Measurements from ENCODE around the gene SLC6A9. TPM values are rescaled to one million over a fixed set of nuclear protein-coding genes. Genes with fewer than 3 reads are reported as not detected.

Gene SLC6A9
- total RNA-seq, 1 donor from 2014 or later, result 1.8 TPM

DNA sequence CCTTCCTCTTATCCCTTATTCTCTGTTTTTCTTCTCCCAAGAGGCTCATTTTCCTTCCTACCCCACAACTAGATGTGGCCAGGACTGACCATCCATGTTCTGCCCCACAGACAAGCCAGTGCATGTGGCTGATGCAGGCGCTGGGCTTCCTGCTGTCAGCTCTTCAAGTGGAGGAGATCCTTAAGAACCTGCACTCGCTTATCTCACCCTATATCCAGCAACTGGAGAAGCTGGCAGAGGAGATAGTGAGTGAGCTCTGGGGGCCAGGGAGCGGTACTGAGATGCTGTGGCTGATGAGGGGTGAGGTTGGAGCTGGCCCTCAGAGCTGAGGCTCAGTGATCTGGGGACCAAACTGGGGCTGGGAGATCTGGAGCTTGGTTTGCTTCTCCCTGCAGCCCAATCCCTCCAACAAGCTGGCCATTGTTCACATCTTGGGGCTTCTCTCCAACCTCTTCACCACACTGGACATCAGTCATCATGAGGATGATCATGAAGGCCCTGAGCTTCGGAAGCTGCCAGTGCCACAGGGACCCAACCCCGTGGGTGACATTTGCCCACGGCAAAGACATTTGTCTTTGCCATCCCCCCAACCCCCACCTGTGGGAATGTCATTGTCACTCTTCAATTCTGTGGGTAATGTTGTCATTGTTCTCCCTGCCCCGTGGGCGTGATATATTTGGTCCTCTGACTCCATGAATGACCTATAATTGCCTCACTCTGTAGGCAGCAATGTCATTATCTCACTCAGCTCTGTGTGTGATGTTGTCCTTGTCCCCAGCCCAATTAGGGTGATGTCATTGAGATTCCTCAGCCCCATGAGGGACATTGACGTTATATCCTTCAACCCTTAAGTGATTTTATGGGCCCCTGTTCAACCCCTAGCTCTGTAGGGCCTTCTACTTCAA lies 72.7 kb downstream of the SLC6A9 start:
- DNase-seq (ENCODE audit: low spot score), result no peak
- intact Hi-C loops (cut with DNase I), result no loop called here

DNA sequence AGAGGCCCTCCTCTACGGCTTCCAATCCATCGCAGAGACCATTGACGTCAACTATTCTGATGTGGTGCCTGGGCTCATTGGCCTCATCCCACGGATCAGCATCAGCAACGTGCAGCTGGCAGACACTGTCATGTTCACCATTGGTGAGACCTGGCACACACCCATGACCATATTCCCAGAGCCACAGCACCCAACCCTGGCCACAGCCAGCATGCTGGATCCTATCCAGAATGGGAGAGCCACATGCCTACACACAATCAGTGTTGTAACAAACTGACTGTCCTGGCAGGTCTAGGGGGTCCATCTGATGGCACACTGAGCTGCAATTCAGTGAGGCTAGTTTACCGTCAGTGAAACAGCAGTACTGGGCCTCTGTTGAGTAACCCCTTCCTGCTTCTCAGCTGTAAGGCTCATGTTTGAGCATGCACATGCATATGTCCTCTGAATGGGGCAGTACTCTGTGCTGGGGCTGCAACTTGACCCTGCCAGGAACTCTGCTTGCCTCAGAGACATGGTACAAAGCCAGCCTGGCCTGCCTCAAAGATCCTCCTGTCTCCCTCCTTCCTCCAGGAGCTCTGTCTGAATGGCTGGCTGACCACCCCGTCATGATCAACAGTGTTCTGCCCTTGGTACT lies 73.7 kb downstream of the SLC6A9 start:
- no peak for DNase-seq (ENCODE audit: low spot score)
- intact Hi-C loops (cut with DNase I), result no loop called here

DNA sequence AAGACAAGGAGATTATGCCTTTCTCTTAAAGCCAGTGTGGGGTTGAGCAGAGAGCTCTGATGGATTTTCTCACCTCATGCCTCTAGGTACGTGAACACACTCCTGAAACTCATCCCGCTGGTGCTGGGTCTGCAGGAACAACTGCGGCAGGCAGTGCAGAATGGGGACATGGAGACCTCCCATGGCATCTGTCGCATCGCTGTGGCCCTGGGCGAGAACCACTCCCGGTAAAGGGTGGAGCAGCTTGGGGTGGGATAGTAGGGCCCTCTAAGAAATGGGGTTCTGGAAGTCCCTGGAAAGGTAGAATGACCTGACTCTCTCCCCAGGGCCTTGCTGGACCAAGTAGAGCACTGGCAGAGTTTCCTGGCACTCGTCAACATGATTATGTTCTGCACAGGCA lies 75.0 kb downstream of the SLC6A9 start:
- intact Hi-C loops (cut with DNase I), result no loop called here
- DNase-seq (ENCODE audit: low spot score), result no peak

DNA sequence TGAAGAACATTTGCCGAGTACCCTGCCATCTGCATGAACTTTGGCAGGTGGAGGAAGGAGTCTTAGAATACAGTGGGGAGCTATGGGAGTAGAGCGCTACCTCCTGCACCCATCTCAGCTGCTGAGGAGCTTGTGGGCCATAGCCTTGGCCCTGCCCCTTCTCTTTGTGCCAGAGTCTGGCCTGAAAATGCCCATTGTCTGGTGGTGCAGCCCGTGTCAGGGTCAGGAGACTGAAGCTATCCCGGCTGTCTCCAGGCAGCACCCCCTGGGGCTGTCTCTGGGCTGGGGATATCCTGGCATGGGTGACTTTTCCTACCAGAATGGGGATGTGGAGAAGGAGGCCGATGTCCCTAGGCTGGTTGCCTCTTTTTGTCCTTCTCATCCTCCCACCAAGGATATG lies 77.2 kb downstream of the SLC6A9 start:
- DNase-seq (ENCODE audit: low spot score), result no peak
- intact Hi-C loops (cut with DNase I), result no loop called here

DNA sequence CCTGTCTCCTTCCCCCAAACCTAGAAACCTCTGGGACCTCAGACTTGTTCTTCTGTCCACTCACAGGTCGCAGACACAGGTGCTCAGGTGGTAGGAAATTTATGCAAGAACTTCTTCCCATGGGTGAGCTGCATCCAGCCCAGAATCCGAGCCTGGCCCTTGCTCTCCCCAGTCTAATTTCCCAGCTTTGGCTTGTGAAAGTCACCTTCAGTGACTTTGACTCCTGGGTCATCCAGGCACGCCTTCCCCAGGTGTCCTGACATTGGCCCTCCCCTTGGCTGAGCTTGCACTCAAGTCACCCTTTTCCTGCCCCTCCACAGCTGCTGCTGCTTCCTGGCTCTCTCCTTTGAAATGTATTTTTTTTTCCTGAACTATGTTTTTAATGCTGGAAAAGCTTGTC lies 77.9 kb downstream of the SLC6A9 start:
- intact Hi-C loops (cut with DNase I), result no loop called here
- no peak for DNase-seq (ENCODE audit: low spot score)

DNA sequence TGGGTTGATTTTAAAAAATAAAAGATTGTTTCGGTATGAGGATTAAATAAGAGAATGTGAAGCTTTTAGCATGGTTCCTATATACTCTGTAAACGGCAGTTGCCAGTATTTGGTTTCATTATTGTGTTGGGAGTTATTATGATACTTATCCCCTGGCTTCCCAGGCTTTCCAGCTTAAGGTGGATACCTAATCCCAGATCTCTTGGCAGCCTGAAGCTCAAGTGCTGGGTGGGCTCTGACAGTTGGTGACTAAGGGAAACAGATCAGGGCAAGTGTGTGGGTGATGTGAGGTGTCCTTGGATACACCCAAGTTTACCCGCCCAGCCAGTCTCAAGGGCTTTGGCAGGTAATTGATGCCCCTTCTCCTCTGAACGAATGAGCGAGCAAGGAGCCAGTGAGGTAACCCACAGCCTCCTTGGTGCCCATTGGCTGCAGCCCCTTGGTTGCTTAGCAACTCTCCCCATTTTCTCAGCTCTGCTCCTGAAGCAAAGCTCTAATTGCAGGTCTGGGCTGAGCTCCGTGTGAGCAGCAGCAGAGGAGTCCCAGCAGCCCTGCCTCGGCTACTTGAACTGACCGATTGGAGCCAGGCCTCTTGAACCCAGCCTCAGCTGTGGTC lies 78.4 kb downstream of the SLC6A9 start:
- intact Hi-C loops (cut with DNase I), result no loop called here
- DNase-seq (ENCODE audit: low spot score), result no peak

DNA sequence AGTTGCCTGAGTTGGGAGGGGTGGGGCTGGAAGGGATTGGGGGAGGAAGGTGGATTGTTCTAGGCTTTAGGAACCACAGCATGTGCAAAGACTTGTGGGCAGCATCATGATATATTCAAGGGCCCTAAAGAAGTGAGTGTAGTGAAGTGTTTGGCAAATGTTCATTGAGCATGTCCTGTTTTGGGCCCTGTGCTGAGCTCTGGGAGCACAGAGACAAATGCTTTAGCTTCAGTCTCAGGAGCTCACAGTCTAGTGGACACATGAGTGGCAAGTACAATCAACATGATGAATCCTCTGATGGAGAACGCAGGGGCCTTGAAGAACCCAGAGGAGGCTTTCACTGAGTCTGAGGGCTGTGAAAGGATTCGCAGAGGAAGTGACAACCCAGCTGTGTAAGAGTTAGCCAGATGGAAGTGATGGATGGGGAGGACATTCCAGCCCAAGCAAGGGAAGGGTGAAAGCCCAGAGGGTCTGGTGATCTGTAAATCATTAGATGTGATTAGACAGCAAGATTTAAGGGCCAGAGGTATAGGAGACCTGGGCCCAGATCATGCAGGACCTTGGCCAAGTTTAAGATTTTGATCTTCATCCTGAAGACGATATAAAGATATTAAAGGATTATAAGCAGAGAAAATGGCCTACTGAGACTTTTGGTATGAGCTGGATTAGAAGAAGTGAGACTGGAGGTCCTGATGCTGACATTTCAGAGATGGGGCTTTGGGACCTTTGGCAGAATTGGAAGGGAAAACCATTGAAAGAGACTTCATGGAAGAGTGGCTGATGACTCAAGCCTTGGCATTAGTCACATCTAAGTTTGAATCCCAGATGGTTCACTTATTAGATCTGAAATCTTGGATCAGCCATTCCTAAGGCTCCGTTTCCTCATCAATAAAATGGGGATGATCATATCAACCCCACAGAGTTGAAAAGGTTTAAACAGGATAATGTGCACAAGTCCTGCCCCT lies 80.0 kb downstream of the SLC6A9 start:
- intact Hi-C loops (cut with DNase I), result no loop called here

DNA sequence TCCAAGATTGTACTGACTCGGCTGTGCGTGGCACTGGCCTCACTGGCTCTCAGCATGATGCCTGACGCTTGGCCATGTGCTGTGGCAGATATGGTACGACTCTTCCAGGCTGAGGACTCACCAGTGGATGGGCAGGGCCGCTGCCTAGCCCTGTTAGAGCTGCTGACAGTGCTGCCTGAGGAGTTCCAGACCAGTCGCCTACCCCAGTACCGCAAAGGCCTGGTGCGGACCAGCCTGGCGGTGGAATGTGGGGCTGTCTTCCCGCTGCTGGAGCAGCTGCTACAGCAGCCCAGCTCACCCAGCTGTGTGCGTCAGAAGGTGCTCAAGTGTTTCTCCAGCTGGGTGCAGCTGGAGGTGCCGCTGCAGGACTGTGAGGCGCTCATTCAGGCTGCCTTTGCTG lies 81.6 kb downstream of the SLC6A9 start:
- no peak for DNase-seq (ENCODE audit: low spot score)

More for the DNA sequence above, 80.0 kb downstream of the SLC6A9 start:
- no peak for DNase-seq (ENCODE audit: low spot score)

DNA sequence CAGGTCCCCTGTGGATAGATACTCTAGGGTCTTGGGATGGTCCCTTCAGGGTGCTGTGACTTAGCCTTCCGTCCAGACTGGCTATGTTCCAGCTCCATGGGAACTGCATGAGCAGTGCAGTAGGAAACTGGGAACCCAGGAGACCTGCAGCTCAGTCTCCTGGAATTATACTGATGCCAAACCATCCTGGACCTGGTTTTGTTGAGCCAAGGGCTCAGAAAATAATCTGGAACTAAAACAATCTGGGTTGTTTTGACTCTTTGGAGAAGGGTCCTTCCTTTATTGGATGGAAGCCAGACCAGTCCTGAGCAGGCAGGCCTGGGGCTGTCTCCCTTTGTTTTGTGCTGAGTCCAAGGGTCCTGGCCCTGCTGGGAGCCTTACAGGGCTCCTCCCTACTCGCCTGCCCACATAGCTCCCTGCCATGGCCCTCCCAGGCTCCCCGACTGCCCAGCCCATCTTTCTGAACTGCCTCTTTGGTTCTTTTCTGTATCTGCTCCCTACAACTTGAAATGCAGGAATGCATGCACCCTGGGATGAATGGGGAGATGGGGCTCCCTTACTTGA lies 83.3 kb downstream of the SLC6A9 start:
- DNase-seq (ENCODE audit: low spot score), result no peak
- intact Hi-C loops (cut with DNase I), result loop anchor here (5.0 kb wide), 2 partner anchors 84 to 241 kb away; partner anchors contain the start of genes SLC6A9 and ST3GAL3

More for the DNA sequence above, 81.6 kb downstream of the SLC6A9 start:
- intact Hi-C loops (cut with DNase I), result loop anchor here (5.0 kb wide), 2 partner anchors 83 to 242 kb away; partner anchors contain the start of genes SLC6A9 and ST3GAL3

DNA sequence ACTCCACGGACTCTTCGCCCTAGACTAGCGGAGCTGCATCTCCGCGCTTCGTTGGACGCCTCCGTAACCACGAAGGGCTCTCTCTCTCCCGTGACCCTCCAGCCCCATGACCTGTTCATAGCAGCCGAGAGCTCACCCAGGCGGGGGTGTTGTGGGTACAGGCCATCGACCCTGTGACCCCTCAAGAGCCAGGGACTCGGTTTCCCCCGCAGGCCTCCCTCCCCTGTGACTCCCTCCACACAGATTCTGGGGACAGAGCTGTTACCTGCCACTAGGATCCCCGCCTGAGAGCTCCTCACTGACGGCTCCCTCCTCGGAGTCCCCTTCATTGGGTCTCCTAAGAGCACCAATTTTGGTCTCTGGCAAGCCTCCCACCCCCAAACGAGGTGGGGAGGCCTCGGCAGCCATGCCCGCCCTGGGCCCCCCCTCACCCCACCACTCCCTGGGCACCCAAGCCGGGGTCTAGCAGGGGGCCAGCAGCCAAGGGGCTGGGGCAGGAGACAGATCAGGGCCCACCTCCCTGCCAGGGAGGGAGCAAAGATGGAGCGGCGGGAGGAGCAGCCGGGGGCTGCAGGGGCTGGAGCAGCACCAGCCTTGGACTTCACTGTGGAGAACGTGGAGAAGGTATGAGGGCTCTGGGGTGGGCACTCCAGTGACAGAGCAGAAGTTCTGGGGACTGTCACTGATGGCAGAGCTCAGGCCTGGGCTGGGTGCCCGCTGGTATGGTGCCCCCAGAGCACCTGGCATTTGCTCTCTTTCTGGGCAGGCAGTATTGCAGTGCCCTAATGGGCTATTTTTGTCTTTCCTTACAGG lies 84.0 kb downstream of the SLC6A9 start:
- DNase-seq (ENCODE audit: low spot score), result no peak
- intact Hi-C loops (cut with DNase I), result loop anchor here (5.0 kb wide), 2 partner anchors 85 to 240 kb away; partner anchors contain the start of genes SLC6A9 and ST3GAL3

Other genes starting within 250 kb of the SLC6A9 start
- 0.70 TPM for gene ARTN, start 97.7 kb downstream of the SLC6A9 start, total RNA-seq
- 60.6 TPM for gene IPO13, start 84.5 kb downstream of the SLC6A9 start, total RNA-seq
- 15.5 TPM for gene DPH2, start 61.5 kb downstream of the SLC6A9 start, total RNA-seq
- gene ATP6V0B, start 56.5 kb downstream of the SLC6A9 start, total RNA-seq, result 81.6 TPM
- gene B4GALT2, start 52.3 kb downstream of the SLC6A9 start, total RNA-seq, result 44.3 TPM
- gene CCDC24, start 39.9 kb downstream of the SLC6A9 start, total RNA-seq, result 1.9 TPM
- gene KLF17, start 87.4 kb upstream of the SLC6A9 start, total RNA-seq, result not detected
- not detected for gene KLF18, start 110.2 kb upstream of the SLC6A9 start, total RNA-seq
- gene DMAP1, start 182.0 kb upstream of the SLC6A9 start, total RNA-seq, result 27.7 TPM